OCI-LY1 (cell line): ENCODE measurements around the gene ARID5A.
A peak's percentile ranks its signal among the peaks of the same experiment; 100 is the strongest.

ENCODE experiments used
- H2AFZ ChIP-seq: fragments of 200-600 bp; sonication (generic), shearing (Covaris generic); 2 replicates; pipeline ENCODE4 v1.6.0; 2014; ENCODE audit warnings: antibody characterized with exemption, mild to moderate bottlenecking, low read length
- H3F3A ChIP-seq: fragments of 200-600 bp; sonication (generic), shearing (Covaris generic); 2 replicates; pipeline ENCODE4 v1.6.0; 2014; ENCODE audit warnings: mild to moderate bottlenecking, antibody characterized with exemption, low read length, moderate library complexity; ENCODE audit not compliant: insufficient read depth
- H3K27ac ChIP-seq: fragments of 200-600 bp; sonication (generic); 2 replicates; pipeline ENCODE4 v1.5.1; 2014; ENCODE audit warnings: low read length, mixed run types, mild to moderate bottlenecking, low read depth; ENCODE audit not compliant: poor library complexity, severe bottlenecking
- H3K27me3 ChIP-seq: fragments of 200-600 bp; sonication (generic); 2 replicates; pipeline ENCODE4 v1.6.0; 2014; ENCODE audit warnings: antibody characterized with exemption, mild to moderate bottlenecking, low read length, moderate library complexity; ENCODE audit not compliant: insufficient read depth
- H3K36me3 ChIP-seq: fragments of 200-600 bp; sonication (generic); 2 replicates; pipeline ENCODE4 v1.6.1; 2014; ENCODE audit warnings: mild to moderate bottlenecking, antibody characterized with exemption, low read length, moderate library complexity, mixed read lengths; ENCODE audit not compliant: insufficient read depth
- H3K4me1 ChIP-seq: fragments of 200-600 bp; sonication (generic); 2 replicates; pipeline ENCODE4 v1.5.1; 2014; ENCODE audit warnings: mild to moderate bottlenecking, low read length, moderate library complexity; ENCODE audit not compliant: insufficient read depth, severe bottlenecking
- H3K4me2 ChIP-seq: fragments of 200-600 bp; sonication (generic), shearing (Covaris generic); 2 replicates; pipeline ENCODE4 v1.6.1; 2014; ENCODE audit warnings: low read length
- H3K4me3 ChIP-seq: fragments of 200-600 bp; sonication (generic); 2 replicates; pipeline ENCODE4 v1.5.1; 2014; ENCODE audit warnings: low read length, low read depth, mild to moderate bottlenecking, mixed read lengths; ENCODE audit not compliant: poor library complexity, severe bottlenecking
- H3K79me2 ChIP-seq: fragments of 200-600 bp; shearing (Covaris generic); 2 replicates; pipeline ENCODE4 v1.6.1; 2016; ENCODE audit warnings: mixed run types, low read length, mixed read lengths; ENCODE audit not compliant: insufficient read depth
- H3K9ac ChIP-seq: fragments of 200-600 bp; sonication (generic), shearing (Covaris generic); 2 replicates; pipeline ENCODE4 v1.6.1; 2014; ENCODE audit warnings: mild to moderate bottlenecking, low read length, mixed read lengths
- H3K9me2 ChIP-seq: fragments of 200-600 bp; sonication (generic), shearing (Covaris generic); 2 replicates; pipeline ENCODE4 v1.6.1; 2014; ENCODE audit warnings: low read depth, mild to moderate bottlenecking, low read length, mixed read lengths
- H3K9me3 ChIP-seq: fragments of 200-600 bp; shearing (Covaris generic); 2 replicates; pipeline ENCODE4 v1.6.1; 2014; ENCODE audit warnings: low read length, mixed read lengths
- H4K20me1 ChIP-seq: fragments of 200-600 bp; sonication (generic), shearing (Covaris generic); 2 replicates; pipeline ENCODE4 v1.6.0; 2016; ENCODE audit warnings: mild to moderate bottlenecking, low read length; ENCODE audit not compliant: insufficient read depth
- CTCF ChIP-seq: fragments of 200-600 bp; sonication (generic), shearing (Covaris generic); IDR thresholded peaks from 2 replicates; pipeline ENCODE4 v1.5.1; 2017; ENCODE audit warnings: mild to moderate bottlenecking, antibody characterized with exemption, low read length, moderate library complexity, mixed read lengths
- EZH2 ChIP-seq: fragments of 200-600 bp; sonication (generic), shearing (Covaris generic); IDR thresholded peaks from 2 replicates; pipeline ENCODE4 v1.8.0; 2017; ENCODE audit warnings: borderline replicate concordance, mixed run types, mild to moderate bottlenecking, antibody characterized with exemption, low read length, moderate library complexity, mixed read lengths

ARID5A gene

GRCh38 chr2:96535331-96535730 lies 1.2 kb upstream of the ARID5A start:
- Histone ChIP-seq H3K9ac (no peak overlapping the region), H3K4me3 (no peak overlapping the region), H3K9me2 (no peaks in the 10 kb centered on the region), H3K79me2 (no peaks in the 10 kb centered on the region), H2AFZ (no peak overlapping the region), H3F3A (no peaks in the 10 kb centered on the region), H3K9me3 (no peaks in the 10 kb centered on the region), H3K4me1 (peaks cover 18% of the 10 kb centered on the region), H4K20me1 (no peaks in the 10 kb centered on the region), H3K27me3 (peaks cover 7% of the 10 kb centered on the region), H3K27ac (no peak overlapping the region), H3K4me2 (no peak overlapping the region), H3K36me3 (no peaks in the 10 kb centered on the region)
- TF ChIP-seq CTCF = no peak
- no peak for TF ChIP-seq EZH2

GRCh38 chr2:96537066-96537733 lies 648 bp downstream of the ARID5A start:
- peak overlapping the region; percentile 73 for H3K4me3 ChIP-seq

GRCh38 chr2:96537734-96538486 lies 1.4 kb downstream of the ARID5A start:
- Histone ChIP-seq H3K4me3 (peak overlapping the region; percentile 73), H3K79me2 (no peaks in the 10 kb centered on the region), H3K4me1 (peaks cover 18% of the 10 kb centered on the region), H3K9ac (no peak overlapping the region), H3K36me3 (no peaks in the 10 kb centered on the region), H3K9me3 (no peaks in the 10 kb centered on the region), H3K9me2 (no peaks in the 10 kb centered on the region), H3F3A (no peaks in the 10 kb centered on the region), H3K27ac (no peak overlapping the region), H2AFZ (no peak overlapping the region), H3K4me2 (peak overlapping the region; percentile 80), H4K20me1 (no peaks in the 10 kb centered on the region), H3K27me3 (no peaks in the 10 kb centered on the region; the same call in 1 of the 2 replicates)
- TF ChIP-seq EZH2 (no peak), CTCF (no peak)

More at GRCh38 chr2:96537066-96537733, 648 bp downstream of the ARID5A start:
- Histone ChIP-seq H3K4me2 (peak overlapping the region; percentile 80), H3K4me1 (peaks cover 18% of the 10 kb centered on the region), H3F3A (no peaks in the 10 kb centered on the region), H3K36me3 (no peaks in the 10 kb centered on the region), H2AFZ (no peak overlapping the region), H3K9me3 (no peaks in the 10 kb centered on the region), H3K79me2 (no peaks in the 10 kb centered on the region), H4K20me1 (no peaks in the 10 kb centered on the region), H3K9ac (peak overlapping the region; percentile 68), H3K9me2 (no peaks in the 10 kb centered on the region), H3K27ac (no peak overlapping the region), H3K27me3 (no peaks in the 10 kb centered on the region; the same call in 1 of the 2 replicates)
- no peak for TF ChIP-seq CTCF
- TF ChIP-seq EZH2 = no peak
